ENCODE measurements around the gene FA2H.

The FA2H gene

GRCh38 chr16:74700438-74701225 is 74.0 kb downstream of the FA2H start, which contains the start of gene MLKL:
MLKL (minus strand) TSS chr16:74700862; CDS start chr16:74695757, 5,105 bp downstream.
- no peak for TF ChIP-seq EZH2 (IDR thresholded peaks at IDR 0.05; ENCODE audit: borderline replicate concordance, low read depth, low read length, severe bottlenecking)
- peak; percentile 46 for TF ChIP-seq CTCF (IDR thresholded peaks at IDR 0.05; ENCODE audit: borderline replicate concordance, extremely low read depth, low read length, poor library complexity, severe bottlenecking)
- no peaks in the 10 kb centered on the region for H3K9me3 ChIP-seq (ENCODE audit: insufficient read depth, low read length, severe bottlenecking)
- ATAC-seq (ENCODE audit: insufficient read depth, low read depth) (peak; percentile 76), DNase-seq (peak; percentile 60)
- peak within 1 kb of the TSS; percentile 72 for H3K27ac ChIP-seq (ENCODE audit: low read length)
- H3K4me3 ChIP-seq (ENCODE audit: low read depth in 1 of 2, low read length in 2 of 2) = peak within 1 kb of the TSS; percentile 33 to 70
- H3K27me3 ChIP-seq (ENCODE audit: insufficient read depth, low read length, poor library complexity) = no peaks in the 10 kb centered on the region
- peak within 1 kb of the TSS; percentile 89 for H3K4me2 ChIP-seq (ENCODE audit: insufficient read depth, low read length)
- peaks cover 30% of the 10 kb centered on the region for H3K4me1 ChIP-seq (ENCODE audit: insufficient read depth, low read length)
- peak within 1 kb of the TSS; percentile 93 for H2AFZ ChIP-seq (ENCODE audit: low read depth, low read length)
- no peaks in the 10 kb centered on the region for H4K20me1 ChIP-seq (ENCODE audit: insufficient read depth, low read length)
- no peaks in the 10 kb centered on the region for H3K36me3 ChIP-seq (ENCODE audit: insufficient read depth, low read length)
- H3K79me2 ChIP-seq (ENCODE audit: insufficient read depth, low read length) = 0 out of 2 replicates have a peak, but pooled peaks cover 4% of the 10 kb centered on the region
- peak within 1 kb of the TSS; percentile 67 for H3K9ac ChIP-seq (ENCODE audit: low read depth, low read length)

- no peaks in the 10 kb centered on the region for H3K27me3 ChIP-seq (ENCODE audit: insufficient read depth, low read length, poor library complexity)
- H3K4me3 ChIP-seq (ENCODE audit: low read depth in 1 of 2, low read length in 2 of 2) = peak overlapping the region; percentile 33 to 70; a peak in 3 of 4 replicates
- no peaks in the 10 kb centered on the region for H4K20me1 ChIP-seq (ENCODE audit: insufficient read depth, low read length)
- H3K79me2 ChIP-seq (ENCODE audit: insufficient read depth, low read length) = 0 out of 2 replicates have a peak, but pooled peaks cover 4% of the 10 kb centered on the region
- peak overlapping the region; percentile 67 for H3K9ac ChIP-seq (ENCODE audit: low read depth, low read length)
- peaks cover 30% of the 10 kb centered on the region for H3K4me1 ChIP-seq (ENCODE audit: insufficient read depth, low read length)
- H3K36me3 ChIP-seq (ENCODE audit: insufficient read depth, low read length) = peaks cover 5% of the 10 kb centered on the region
- H3K27ac ChIP-seq (ENCODE audit: low read length) = peak overlapping the region; percentile 72
- H3K4me2 ChIP-seq (ENCODE audit: insufficient read depth, low read length) = peak overlapping the region; percentile 89
- DNase-seq (peak; percentile 57), ATAC-seq (ENCODE audit: insufficient read depth, low read depth) (peak; percentile 67)
- TF ChIP-seq CTCF (IDR thresholded peaks at IDR 0.05; ENCODE audit: borderline replicate concordance, extremely low read depth, low read length, poor library complexity, severe bottlenecking) = no peak
- TF ChIP-seq EZH2 (IDR thresholded peaks at IDR 0.05; ENCODE audit: borderline replicate concordance, low read depth, low read length, severe bottlenecking) = no peak
- H3K9me3 ChIP-seq (ENCODE audit: insufficient read depth, low read length, severe bottlenecking) = no peaks in the 10 kb centered on the region
- H2AFZ ChIP-seq (ENCODE audit: low read depth, low read length) = peak overlapping the region; percentile 93
Observed at GRCh38 chr16:74700116-74700437, 74.5 kb downstream of the FA2H start.

GRCh38 chr16:74699666-74700065 is 75.0 kb downstream of the FA2H start:
- H3K4me1 ChIP-seq (ENCODE audit: insufficient read depth, low read length) = peaks cover 30% of the 10 kb centered on the region
- peak overlapping the region; percentile 89 for H3K4me2 ChIP-seq (ENCODE audit: insufficient read depth, low read length)
- no peak overlapping the region for H3K27ac ChIP-seq (ENCODE audit: low read length)
- H3K9me3 ChIP-seq (ENCODE audit: insufficient read depth, low read length, severe bottlenecking) = no peaks in the 10 kb centered on the region
- ATAC-seq (ENCODE audit: insufficient read depth, low read depth) (no peak), DNase-seq (no peak)
- H3K9ac ChIP-seq (ENCODE audit: low read depth, low read length) = peak overlapping the region; percentile 67
- H4K20me1 ChIP-seq (ENCODE audit: insufficient read depth, low read length) = no peaks in the 10 kb centered on the region
- H3K27me3 ChIP-seq (ENCODE audit: insufficient read depth, low read length, poor library complexity) = no peaks in the 10 kb centered on the region
- H3K79me2 ChIP-seq (ENCODE audit: insufficient read depth, low read length) = 0 out of 2 replicates have a peak, but pooled peaks cover 4% of the 10 kb centered on the region
- H3K4me3 ChIP-seq (ENCODE audit: low read depth in 1 of 2, low read length in 2 of 2) = peak overlapping the region; percentile 33 to 70; a peak in 3 of 4 replicates
- peak overlapping the region; percentile 49; the same call in 1 of the 2 replicates for H2AFZ ChIP-seq (ENCODE audit: low read depth, low read length)
- peaks cover 7% of the 10 kb centered on the region for H3K36me3 ChIP-seq (ENCODE audit: insufficient read depth, low read length)
- no peak for TF ChIP-seq CTCF (IDR thresholded peaks at IDR 0.05; ENCODE audit: borderline replicate concordance, extremely low read depth, low read length, poor library complexity, severe bottlenecking)
- TF ChIP-seq EZH2 (IDR thresholded peaks at IDR 0.05; ENCODE audit: borderline replicate concordance, low read depth, low read length, severe bottlenecking) = no peak
